Suprapubic skin (tissue), 4 donors: Measurements from ENCODE around the gene TCF7L2.

Source experiments
- POLR2A ChIP-seq, 2 donors: fragments of 450-650 bp; IDR thresholded peaks; one replicate each; pipeline ENCODE4 v1.6.1; 2017; ENCODE audit warnings: antibody characterized with exemption in 2 of 2, mild to moderate bottlenecking in 2 of 2, moderate library complexity in 2 of 2
- POLR2AphosphoS5 ChIP-seq, 3 donors: sonication (generic); formaldehyde crosslinking; IDR thresholded peaks; one replicate each; pipeline ENCODE4 v1.6.1; 2017; ENCODE audit warnings: antibody characterized with exemption in 3 of 3
- TF ChIP-seq, protein P1 (sequence below), 2 donors: fragments of 200-600 bp in 1 of 2; fragments of 450-650 bp in 1 of 2; sonication (generic) in 1 of 2; IDR thresholded peaks; one replicate each; pipeline ENCODE4 v1.5.1; 2016 to 2019; ENCODE audit warnings: antibody characterized with exemption in 2 of 2, mild to moderate bottlenecking in 1 of 2, moderate library complexity in 1 of 2

DNA sequence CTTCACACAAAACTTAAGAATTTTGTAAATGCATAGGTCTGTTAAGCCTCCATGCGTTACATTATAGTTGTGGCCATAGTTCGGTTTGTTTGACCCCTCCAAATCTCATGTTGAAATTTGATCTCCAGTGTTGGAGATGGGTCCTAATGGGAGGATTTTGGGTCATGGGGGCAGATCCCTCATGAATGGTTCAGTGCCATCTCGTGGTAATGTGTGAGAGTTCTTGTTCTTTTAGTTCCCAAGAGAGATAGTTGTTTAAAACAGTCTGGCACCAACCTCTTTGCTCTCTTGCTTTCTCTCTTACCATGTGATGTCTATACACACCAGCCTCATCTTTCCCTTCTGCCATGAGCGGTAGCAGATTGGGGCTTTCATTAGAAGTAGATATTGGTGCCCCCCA lies 264.3 kb downstream of the TCF7L2 start:
- TF ChIP-seq, protein P1, sequence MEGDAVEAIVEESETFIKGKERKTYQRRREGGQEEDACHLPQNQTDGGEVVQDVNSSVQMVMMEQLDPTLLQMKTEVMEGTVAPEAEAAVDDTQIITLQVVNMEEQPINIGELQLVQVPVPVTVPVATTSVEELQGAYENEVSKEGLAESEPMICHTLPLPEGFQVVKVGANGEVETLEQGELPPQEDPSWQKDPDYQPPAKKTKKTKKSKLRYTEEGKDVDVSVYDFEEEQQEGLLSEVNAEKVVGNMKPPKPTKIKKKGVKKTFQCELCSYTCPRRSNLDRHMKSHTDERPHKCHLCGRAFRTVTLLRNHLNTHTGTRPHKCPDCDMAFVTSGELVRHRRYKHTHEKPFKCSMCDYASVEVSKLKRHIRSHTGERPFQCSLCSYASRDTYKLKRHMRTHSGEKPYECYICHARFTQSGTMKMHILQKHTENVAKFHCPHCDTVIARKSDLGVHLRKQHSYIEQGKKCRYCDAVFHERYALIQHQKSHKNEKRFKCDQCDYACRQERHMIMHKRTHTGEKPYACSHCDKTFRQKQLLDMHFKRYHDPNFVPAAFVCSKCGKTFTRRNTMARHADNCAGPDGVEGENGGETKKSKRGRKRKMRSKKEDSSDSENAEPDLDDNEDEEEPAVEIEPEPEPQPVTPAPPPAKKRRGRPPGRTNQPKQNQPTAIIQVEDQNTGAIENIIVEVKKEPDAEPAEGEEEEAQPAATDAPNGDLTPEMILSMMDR (IDR thresholded peaks at IDR 0.05), result no peak
- TF ChIP-seq POLR2A (IDR thresholded peaks at IDR 0.05) (no peak), POLR2AphosphoS5 (IDR thresholded peaks at IDR 0.05) (no peak)
